ENCODE results near the gene DHRS2. TPM values are rescaled to one million over a fixed set of nuclear protein-coding genes. Genes with fewer than 3 reads are reported as not detected.

Gene DHRS2
- total RNA-seq, 1 donor from 2014 or later: not detected

DNA sequence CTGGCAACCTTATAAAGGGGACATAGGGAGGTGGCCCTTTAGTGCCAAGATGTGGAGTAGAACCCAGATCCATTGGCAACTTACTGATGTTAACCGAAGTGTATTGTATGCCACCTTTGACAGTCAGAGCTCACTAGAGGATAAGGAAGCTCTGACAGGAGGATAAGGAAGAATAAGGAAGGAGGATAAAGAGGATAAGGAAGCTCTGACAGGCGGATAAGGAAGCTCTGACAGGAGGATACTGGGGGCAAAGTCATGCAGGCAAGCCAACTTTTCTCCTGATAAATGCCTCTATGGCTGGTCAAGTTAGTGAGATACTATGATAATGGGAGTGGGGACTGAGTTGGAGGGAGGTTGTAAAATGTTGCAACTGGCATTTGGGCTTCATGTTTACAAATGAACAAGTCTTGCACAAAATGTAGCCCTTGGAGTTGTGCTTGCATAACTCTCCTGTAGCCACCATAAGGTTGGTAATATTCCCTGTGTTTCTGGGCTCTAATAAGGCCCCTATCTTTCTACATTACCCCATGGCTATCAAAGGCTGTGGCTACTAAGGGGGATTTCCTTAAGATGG lies 17.7 kb upstream of the DHRS2 start:
- Mint-ChIP-seq H3K27me3 (peaks cover 17% of the 10 kb centered on the region), H3K27ac (no peak overlapping the region), H3K9me3 (no peaks in the 10 kb centered on the region), H3K4me1 (no peaks in the 10 kb centered on the region), H3K4me3 (no peak overlapping the region), H3K36me3 (ENCODE audit: low read depth) (no peaks in the 10 kb centered on the region)
- DNase-seq (no peak), ATAC-seq (ENCODE audit: low read depth) (no peak)
- intact Hi-C loops (cut with micrococcal nuclease): no loop called here
- CTCF ChIA-PET: interaction anchor here (1.3 kb wide), 1 partner anchor 13 kb away, joined by 3 read pairs; no protein-coding TSS in a partner anchor
- TF ChIP-seq, protein P1, sequence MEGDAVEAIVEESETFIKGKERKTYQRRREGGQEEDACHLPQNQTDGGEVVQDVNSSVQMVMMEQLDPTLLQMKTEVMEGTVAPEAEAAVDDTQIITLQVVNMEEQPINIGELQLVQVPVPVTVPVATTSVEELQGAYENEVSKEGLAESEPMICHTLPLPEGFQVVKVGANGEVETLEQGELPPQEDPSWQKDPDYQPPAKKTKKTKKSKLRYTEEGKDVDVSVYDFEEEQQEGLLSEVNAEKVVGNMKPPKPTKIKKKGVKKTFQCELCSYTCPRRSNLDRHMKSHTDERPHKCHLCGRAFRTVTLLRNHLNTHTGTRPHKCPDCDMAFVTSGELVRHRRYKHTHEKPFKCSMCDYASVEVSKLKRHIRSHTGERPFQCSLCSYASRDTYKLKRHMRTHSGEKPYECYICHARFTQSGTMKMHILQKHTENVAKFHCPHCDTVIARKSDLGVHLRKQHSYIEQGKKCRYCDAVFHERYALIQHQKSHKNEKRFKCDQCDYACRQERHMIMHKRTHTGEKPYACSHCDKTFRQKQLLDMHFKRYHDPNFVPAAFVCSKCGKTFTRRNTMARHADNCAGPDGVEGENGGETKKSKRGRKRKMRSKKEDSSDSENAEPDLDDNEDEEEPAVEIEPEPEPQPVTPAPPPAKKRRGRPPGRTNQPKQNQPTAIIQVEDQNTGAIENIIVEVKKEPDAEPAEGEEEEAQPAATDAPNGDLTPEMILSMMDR (IDR thresholded peaks at IDR 0.05): no peak
- POLR2A ChIA-PET: no interaction called here

DNA sequence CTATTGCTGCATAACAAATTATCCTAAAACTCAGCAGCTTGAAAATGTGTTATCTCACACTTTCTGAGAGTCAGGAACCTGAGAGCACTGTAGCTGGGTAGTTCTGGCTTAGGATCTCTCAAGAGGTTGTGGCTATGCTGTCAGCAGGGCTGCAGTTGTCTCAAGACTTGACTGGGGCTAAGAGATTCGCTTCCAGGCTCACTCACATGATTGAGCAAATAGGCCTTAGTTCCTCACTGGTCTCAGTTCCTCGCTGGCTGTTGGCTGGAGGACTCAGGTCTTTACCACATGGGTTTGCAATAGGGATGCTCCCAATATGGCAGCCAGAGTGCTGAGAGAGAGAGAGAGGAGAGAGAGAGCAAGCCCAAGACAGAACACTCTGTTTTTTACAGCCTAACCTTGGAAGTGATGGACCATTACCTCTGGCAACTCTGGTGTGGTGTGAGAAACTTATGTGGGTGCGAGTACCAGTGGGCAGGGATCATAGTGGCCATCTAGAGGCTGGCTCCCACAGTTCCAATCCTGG lies 15.9 kb upstream of the DHRS2 start:
- DNase-seq: no peak
- Mint-ChIP-seq H3K36me3 (ENCODE audit: low read depth) (no peaks in the 10 kb centered on the region), H3K27ac (no peak overlapping the region), H3K27me3 (peaks cover 17% of the 10 kb centered on the region), H3K4me3 (no peak overlapping the region), H3K4me1 (no peaks in the 10 kb centered on the region), H3K9me3 (peaks cover 9% of the 10 kb centered on the region)
- TF ChIP-seq, protein P1 (IDR thresholded peaks at IDR 0.05): no peak
- ChIA-PET CTCF (no interaction called here), POLR2A (no interaction called here)
- ATAC-seq (ENCODE audit: low read depth): no peak
- intact Hi-C loops (cut with micrococcal nuclease): no loop called here

DNA sequence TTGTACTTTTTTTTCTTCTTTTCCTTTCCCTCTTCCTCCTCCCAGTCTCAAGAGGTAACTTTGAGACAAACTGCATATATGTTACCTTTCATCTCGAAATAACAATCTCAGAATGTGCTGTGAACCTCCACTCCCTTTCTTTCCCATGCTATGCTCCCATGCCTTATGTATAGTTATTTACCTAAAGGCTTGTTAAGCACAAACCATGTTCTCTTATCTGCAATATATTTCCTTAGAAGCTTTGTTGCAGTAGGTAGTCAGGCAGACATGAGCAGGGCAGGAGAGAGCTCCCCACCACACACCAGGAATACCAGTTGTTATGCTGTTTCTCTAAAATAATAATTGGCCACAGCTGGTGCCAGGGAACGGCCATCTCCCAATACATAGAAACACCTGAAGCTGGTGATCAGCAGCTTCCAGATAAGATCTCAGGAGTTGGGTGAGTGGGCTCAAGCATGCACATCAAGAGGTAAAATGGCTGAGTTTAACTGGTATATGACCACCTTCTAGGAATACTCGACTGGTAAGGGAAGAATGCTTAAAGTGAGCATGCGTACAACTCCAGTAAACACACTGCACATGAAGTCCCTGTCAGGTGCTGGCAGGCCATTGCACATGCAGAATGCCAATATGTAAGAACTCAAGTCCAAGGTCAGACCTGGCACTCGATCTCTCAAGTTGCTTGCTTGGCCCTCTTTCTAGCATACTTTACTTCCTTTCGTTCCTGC lies 14.8 kb upstream of the DHRS2 start:
- TF ChIP-seq, protein P1 (IDR thresholded peaks at IDR 0.05): no peak
- intact Hi-C loops (cut with micrococcal nuclease): no loop called here
- POLR2A ChIA-PET: no interaction called here
- H3K4me1 Mint-ChIP-seq: no peaks in the 10 kb centered on the region
- no peak for DNase-seq
- peaks cover 15% of the 10 kb centered on the region for H3K27me3 Mint-ChIP-seq
- CTCF ChIA-PET: interaction anchor here (2.1 kb wide), 1 partner anchor 11 kb away, joined by 7 read pairs; no protein-coding TSS in a partner anchor
- no peak for ATAC-seq (ENCODE audit: low read depth)
- peaks cover 11% of the 10 kb centered on the region for H3K9me3 Mint-ChIP-seq
- no peak overlapping the region for H3K4me3 Mint-ChIP-seq
- H3K36me3 Mint-ChIP-seq (ENCODE audit: low read depth): no peaks in the 10 kb centered on the region
- no peak overlapping the region for H3K27ac Mint-ChIP-seq

DNA sequence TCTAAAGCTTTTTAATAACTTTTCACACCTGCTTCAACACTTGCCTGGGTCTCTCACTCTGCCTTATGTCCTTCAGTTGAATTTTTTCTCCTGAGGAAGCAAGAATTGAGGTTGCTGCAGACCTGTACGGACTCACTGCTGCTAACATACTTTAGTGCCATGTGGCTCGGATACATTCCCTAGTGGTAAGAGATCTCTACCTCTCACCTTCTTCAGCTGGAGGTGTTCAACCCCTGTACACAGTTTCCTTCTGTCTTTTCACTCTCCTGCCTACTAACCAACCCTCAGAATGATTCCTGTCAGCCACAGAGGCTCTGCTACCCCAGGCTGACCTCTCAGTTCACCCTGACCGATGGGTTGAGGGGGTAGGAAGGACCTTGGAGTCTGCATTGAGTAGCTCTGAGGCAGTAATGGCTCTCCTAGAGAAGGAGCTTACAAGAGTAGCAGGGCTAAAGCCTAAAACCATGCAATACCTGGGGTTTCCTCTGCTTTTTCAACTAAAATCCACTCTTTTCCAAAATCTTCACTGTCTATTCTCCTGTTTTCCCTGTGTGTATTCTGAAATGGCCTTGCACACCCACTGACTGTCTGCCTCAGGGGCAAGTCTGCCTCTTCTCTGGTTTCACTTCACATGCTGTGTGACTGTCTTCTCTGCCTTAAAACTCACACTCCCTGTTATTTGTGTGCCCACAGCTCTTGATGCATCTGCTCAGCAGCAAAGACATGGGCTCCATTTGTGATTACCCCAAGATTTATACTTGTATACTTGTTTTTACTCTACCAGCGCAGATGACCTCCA lies 14.0 kb upstream of the DHRS2 start:
- H3K36me3 Mint-ChIP-seq (ENCODE audit: low read depth): no peaks in the 10 kb centered on the region
- ChIA-PET CTCF (interaction anchor here (1.2 to 2.1 kb wide), 2 partner anchors 10 to 12 kb away, joined by 3 to 7 read pairs; no protein-coding TSS in a partner anchor), POLR2A (no interaction called here)
- intact Hi-C loops (cut with micrococcal nuclease): no loop called here
- H3K4me1 Mint-ChIP-seq: no peaks in the 10 kb centered on the region
- peaks cover 17% of the 10 kb centered on the region for H3K27me3 Mint-ChIP-seq
- H3K4me3 Mint-ChIP-seq: no peak overlapping the region
- ATAC-seq (ENCODE audit: low read depth): no peak
- DNase-seq: no peak
- no peak overlapping the region for H3K27ac Mint-ChIP-seq
- TF ChIP-seq, protein P1 (IDR thresholded peaks at IDR 0.05): no peak
- H3K9me3 Mint-ChIP-seq: peaks cover 11% of the 10 kb centered on the region

DNA sequence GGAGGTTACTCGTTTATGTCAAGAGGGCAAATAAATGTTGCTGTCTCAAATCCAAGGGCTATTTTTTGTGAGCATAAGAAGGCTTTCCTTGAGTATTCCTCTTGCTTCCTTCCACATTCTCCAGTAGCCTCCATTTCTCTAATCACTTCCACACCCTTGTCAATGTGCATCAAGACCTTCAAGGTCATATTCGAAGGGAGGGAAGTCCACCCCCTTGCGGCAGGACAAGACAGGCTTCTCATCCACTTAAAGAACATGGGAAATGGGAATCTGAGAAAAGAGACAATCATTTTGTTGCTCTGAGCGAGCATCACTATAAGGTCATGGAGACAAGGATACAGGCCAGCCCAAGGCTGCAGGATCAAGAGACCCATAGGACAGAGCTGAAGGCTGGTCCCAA lies 13.2 kb upstream of the DHRS2 start:
- POLR2A ChIA-PET: no interaction called here
- TF ChIP-seq, protein P1 (IDR thresholded peaks at IDR 0.05): no peak
- ATAC-seq (ENCODE audit: low read depth) (no peak), DNase-seq (no peak)
- peaks cover 11% of the 10 kb centered on the region for H3K9me3 Mint-ChIP-seq
- H3K27ac Mint-ChIP-seq: no peak overlapping the region
- CTCF ChIA-PET: interaction anchor here (1.2 kb wide), 1 partner anchor 11 kb away, joined by 3 read pairs; no protein-coding TSS in a partner anchor
- no peaks in the 10 kb centered on the region for H3K36me3 Mint-ChIP-seq (ENCODE audit: low read depth)
- intact Hi-C loops (cut with micrococcal nuclease): no loop called here
- H3K4me1 Mint-ChIP-seq: no peaks in the 10 kb centered on the region
- H3K4me3 Mint-ChIP-seq: no peak overlapping the region
- H3K27me3 Mint-ChIP-seq: peaks cover 17% of the 10 kb centered on the region
